Measurements from ENCODE around the gene TMEM169. TPM values are rescaled to one million over a fixed set of nuclear protein-coding genes. Genes with fewer than 3 reads are reported as not detected.

TMEM169 gene
- total RNA-seq, 6 experiments from 2014 or later = 0.29 to 2.7 (median 1.0) TPM

- H3K36me3 ChIP-seq = peaks cover 0 to 9% (median 1%) of the 10 kb centered on the region in 4 donors
- no peaks in the 10 kb centered on the region for H3K9me3 ChIP-seq
- ATAC-seq = no peak
- DNase-seq = no peak
- intact Hi-C loops (cut with DNase I) = no loop called here
- no peaks in the 10 kb centered on the region for H3K27me3 ChIP-seq
- TF ChIP-seq CTCF (IDR thresholded peaks at IDR 0.05) = no peak
- TF ChIP-seq POLR2A (IDR thresholded peaks at IDR 0.05) = no peak
- WGBS (ENCODE audit: insufficient coverage, low coverage, low lambda C conversion rate, missing lambda C conversion rate) = 81% methylated on average over 8 of the region's 8 CpGs
- peaks cover 0 to 19% (median 4%) of the 10 kb centered on the region in 4 donors for H3K4me1 ChIP-seq
- H3K4me3 ChIP-seq = peak overlapping the region in 1 of 3 donors; percentile 91
- H3K27ac ChIP-seq = peak overlapping the region in 1 of 3 donors; percentile 8
These were observed 25.6 kb downstream of the TMEM169 start for GRCh38 chr2:216107320-216107719.

- no peak for TF ChIP-seq POLR2A (IDR thresholded peaks at IDR 0.05)
- TF ChIP-seq CTCF (IDR thresholded peaks at IDR 0.05) = no peak
- peak in 2 of 4 donors; percentile 21 to 31 for ATAC-seq
- intact Hi-C loops (cut with DNase I) = no loop called here
- H3K4me3 ChIP-seq = peak overlapping the region in 1 of 3 donors; percentile 91
- H3K4me1 ChIP-seq = peaks cover 0 to 19% (median 4%) of the 10 kb centered on the region in 4 donors
- peak overlapping the region in 2 of 3 donors; percentile 8 to 11 for H3K27ac ChIP-seq
- H3K27me3 ChIP-seq = no peaks in the 10 kb centered on the region
- WGBS (ENCODE audit: insufficient coverage, low coverage, low lambda C conversion rate, missing lambda C conversion rate) = 34% methylated on average over 12 of the region's 13 CpGs
- peak in 1 of 3 donors; percentile 22 for DNase-seq
- peaks cover 0 to 13% (median 3%) of the 10 kb centered on the region in 4 donors for H3K36me3 ChIP-seq
- H3K9me3 ChIP-seq = no peaks in the 10 kb centered on the region
These were observed 26.0 kb downstream of the TMEM169 start for GRCh38 chr2:216107760-216108159.

GRCh38 chr2:216108310-216108966, 26.7 kb downstream of the TMEM169 start:
- Histone ChIP-seq H3K27ac (peak overlapping the region; percentile 15 to 58 (median 52)), H3K36me3 (peaks cover 0 to 20% (median 4%) of the 10 kb centered on the region in 4 donors), H3K27me3 (no peaks in the 10 kb centered on the region), H3K4me3 (peak overlapping the region; percentile 10 to 93 (median 91)), H3K9me3 (no peaks in the 10 kb centered on the region), H3K4me1 (peaks cover 0 to 19% (median 4%) of the 10 kb centered on the region in 4 donors)
- intact Hi-C loops (cut with DNase I) = no loop called here
- WGBS (ENCODE audit: insufficient coverage, low coverage, low lambda C conversion rate, missing lambda C conversion rate) = 36% methylated on average over 5 of the region's 6 CpGs
- DNase-seq (no peak), ATAC-seq (no peak)
- no peak for TF ChIP-seq POLR2A (IDR thresholded peaks at IDR 0.05)
- TF ChIP-seq CTCF (IDR thresholded peaks at IDR 0.05) = no peak

- ATAC-seq = peak; percentile 89 to 94 (median 93)
- peaks cover 0 to 19% (median 6%) of the 10 kb centered on the region in 4 donors for H3K4me1 ChIP-seq
- no peaks in the 10 kb centered on the region for H3K27me3 ChIP-seq
- no peaks in the 10 kb centered on the region for H3K9me3 ChIP-seq
- peak within 1 kb of the TSS; percentile 59 to 88 (median 73) for H3K27ac ChIP-seq
- peak within 1 kb of the TSS; percentile 82 to 93 (median 91) for H3K4me3 ChIP-seq
- intact Hi-C loops (cut with DNase I) = no loop called here
- DNase-seq = peak; percentile 96 to 97 (median 97)
- H3K36me3 ChIP-seq = peaks cover 0 to 28% (median 6%) of the 10 kb centered on the region in 4 donors
- 1% methylated on average over 28 of the region's 57 CpGs for WGBS (ENCODE audit: insufficient coverage, low coverage, low lambda C conversion rate, missing lambda C conversion rate)
- TF ChIP-seq POLR2A (IDR thresholded peaks at IDR 0.05) (peak; percentile 56), CTCF (IDR thresholded peaks at IDR 0.05) (no peak)
These were observed 27.5 kb downstream of the TMEM169 start, which contains the start of gene XRCC5 for GRCh38 chr2:216108967-216109921. XRCC5 (plus strand) TSS chr2:216109348; CDS start chr2:216109437, 89 bp downstream.

Measured in right lobe of liver (tissue), 6 donors.